ENCODE data around the gene PCBD2.
"Not testable (repeated sequence)": the region's sequence is repeated elsewhere in the genome, so short reads cannot be mapped to it uniquely, and the experiment has no call there.

The PCBD2 gene

GRCh38 chr5:134992148-134992547 lies 87.2 kb downstream of the PCBD2 start:
- H3K27me3 ChIP-seq = no peaks in the 10 kb centered on the region
- no peaks in the 10 kb centered on the region for H3K4me1 ChIP-seq
- H3K4me3 ChIP-seq (ENCODE audit: low read depth, low read length) = no peak overlapping the region
- no peak for DNase-seq
- H3K9me3 ChIP-seq = no peaks in the 10 kb centered on the region
- TF ChIP-seq, protein P1, sequence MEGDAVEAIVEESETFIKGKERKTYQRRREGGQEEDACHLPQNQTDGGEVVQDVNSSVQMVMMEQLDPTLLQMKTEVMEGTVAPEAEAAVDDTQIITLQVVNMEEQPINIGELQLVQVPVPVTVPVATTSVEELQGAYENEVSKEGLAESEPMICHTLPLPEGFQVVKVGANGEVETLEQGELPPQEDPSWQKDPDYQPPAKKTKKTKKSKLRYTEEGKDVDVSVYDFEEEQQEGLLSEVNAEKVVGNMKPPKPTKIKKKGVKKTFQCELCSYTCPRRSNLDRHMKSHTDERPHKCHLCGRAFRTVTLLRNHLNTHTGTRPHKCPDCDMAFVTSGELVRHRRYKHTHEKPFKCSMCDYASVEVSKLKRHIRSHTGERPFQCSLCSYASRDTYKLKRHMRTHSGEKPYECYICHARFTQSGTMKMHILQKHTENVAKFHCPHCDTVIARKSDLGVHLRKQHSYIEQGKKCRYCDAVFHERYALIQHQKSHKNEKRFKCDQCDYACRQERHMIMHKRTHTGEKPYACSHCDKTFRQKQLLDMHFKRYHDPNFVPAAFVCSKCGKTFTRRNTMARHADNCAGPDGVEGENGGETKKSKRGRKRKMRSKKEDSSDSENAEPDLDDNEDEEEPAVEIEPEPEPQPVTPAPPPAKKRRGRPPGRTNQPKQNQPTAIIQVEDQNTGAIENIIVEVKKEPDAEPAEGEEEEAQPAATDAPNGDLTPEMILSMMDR (IDR thresholded peaks at IDR 0.05; ENCODE audit: low read depth, low read length) = no peak
- H3K36me3 ChIP-seq = no peaks in the 10 kb centered on the region

DNA sequence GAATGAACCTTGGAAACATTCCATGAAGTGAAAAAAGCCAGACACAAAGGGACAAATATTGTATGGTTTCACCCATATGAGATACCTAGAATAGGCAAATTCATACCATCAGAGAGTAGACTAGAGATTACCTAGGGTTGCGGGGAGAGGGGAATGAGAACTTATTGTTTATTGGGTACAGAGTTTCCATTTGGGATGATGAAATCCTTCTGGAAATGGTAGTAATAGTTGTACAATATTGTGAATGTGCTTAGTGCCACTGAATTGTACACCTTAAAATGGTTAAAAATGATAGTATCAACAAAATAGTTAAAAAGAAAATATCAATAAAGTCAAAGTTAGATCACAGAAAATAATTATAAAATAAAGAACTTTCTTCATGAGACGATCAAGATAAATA lies 88.2 kb downstream of the PCBD2 start:
- Histone ChIP-seq H3K36me3 (no peaks in the 10 kb centered on the region), H3K9me3 (no peaks in the 10 kb centered on the region), H3K4me3 (ENCODE audit: low read depth, low read length) (no peak overlapping the region), H3K4me1 (no peaks in the 10 kb centered on the region), H3K27me3 (no peaks in the 10 kb centered on the region)
- TF ChIP-seq, protein P1 (IDR thresholded peaks at IDR 0.05; ENCODE audit: low read depth, low read length) = no peak
- no peak for DNase-seq

GRCh38 chr5:134994560-134995156 lies 89.7 kb downstream of the PCBD2 start:
- no peak for DNase-seq
- H3K4me1 ChIP-seq = no peaks in the 10 kb centered on the region
- TF ChIP-seq, protein P1 (IDR thresholded peaks at IDR 0.05; ENCODE audit: low read depth, low read length) = no peak
- no peaks in the 10 kb centered on the region for H3K9me3 ChIP-seq
- no peaks in the 10 kb centered on the region for H3K36me3 ChIP-seq
- H3K27me3 ChIP-seq = no peaks in the 10 kb centered on the region
- no peak overlapping the region for H3K4me3 ChIP-seq (ENCODE audit: low read depth, low read length)

GRCh38 chr5:134995850-134996402 lies 91.0 kb downstream of the PCBD2 start:
- H3K4me3 ChIP-seq (ENCODE audit: low read depth, low read length) = no peak overlapping the region
- DNase-seq = no peak
- H3K9me3 ChIP-seq = no peaks in the 10 kb centered on the region
- H3K4me1 ChIP-seq = no peaks in the 10 kb centered on the region
- no peaks in the 10 kb centered on the region for H3K36me3 ChIP-seq
- H3K27me3 ChIP-seq = no peaks in the 10 kb centered on the region
- TF ChIP-seq, protein P1 (IDR thresholded peaks at IDR 0.05; ENCODE audit: low read depth, low read length) = no peak

- no peaks in the 10 kb centered on the region for H3K36me3 ChIP-seq
- H3K27me3 ChIP-seq = no peaks in the 10 kb centered on the region
- no peak overlapping the region for H3K4me3 ChIP-seq (ENCODE audit: low read depth, low read length)
- TF ChIP-seq, protein P1 (IDR thresholded peaks at IDR 0.05; ENCODE audit: low read depth, low read length) = no peak
- no peak for DNase-seq
- H3K4me1 ChIP-seq = no peaks in the 10 kb centered on the region
- H3K9me3 ChIP-seq = no peaks in the 10 kb centered on the region
These were observed 92.1 kb downstream of the PCBD2 start for GRCh38 chr5:134997015-134997414.

GRCh38 chr5:134998068-134998467 lies 93.1 kb downstream of the PCBD2 start:
- not testable (repeated sequence) for H3K4me1 ChIP-seq; DNase-seq; H3K27me3 ChIP-seq; H3K36me3 ChIP-seq; H3K4me3 ChIP-seq (ENCODE audit: low read depth, low read length); H3K9me3 ChIP-seq
